HG02840 (cell line): Measurements from ENCODE around the gene LLCFC1.

ENCODE experiments used
- ATAC-seq: cut with Tn5 transposase; IDR thresholded peaks from one replicate; pipeline ENCODE4 v1.9.1; 2021; ENCODE audit warnings: mild to moderate bottlenecking, moderate library complexity, moderate number of reproducible peaks; ENCODE audit not compliant: unreplicated experiment, low FRiP score

Gene LLCFC1

DNA sequence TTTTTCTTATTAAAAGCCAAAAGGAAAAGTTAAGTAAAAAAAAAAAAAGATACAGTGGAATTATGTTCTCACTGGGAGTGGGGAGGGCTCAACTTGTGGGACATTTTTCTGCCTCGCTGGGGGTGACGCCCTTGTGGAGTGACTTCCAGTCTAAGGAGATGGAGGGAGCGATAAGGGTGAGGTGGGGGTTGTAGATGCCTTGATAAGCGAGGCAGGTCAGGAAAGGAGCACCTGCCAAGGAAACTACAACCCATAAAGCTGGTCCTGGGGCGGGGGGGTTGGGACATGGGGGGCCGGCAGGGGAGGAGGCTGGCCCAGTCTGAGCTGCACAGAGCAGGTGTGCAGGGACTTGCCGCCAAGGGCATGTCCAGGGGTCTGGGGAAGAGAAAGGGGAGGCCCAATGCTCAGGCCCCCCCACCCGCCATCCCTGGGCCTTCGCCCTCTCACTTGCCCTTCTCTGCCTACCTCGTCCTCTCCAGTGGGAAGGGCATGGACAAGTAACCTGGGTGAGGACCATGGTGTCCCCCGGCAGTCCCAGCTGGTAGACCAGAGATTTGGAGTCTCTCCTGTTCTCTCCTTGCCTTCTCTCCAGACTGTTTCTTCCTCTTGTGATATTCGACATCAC lies 3.2 kb upstream of the LLCFC1 start:
- ATAC-seq: no peak

DNA sequence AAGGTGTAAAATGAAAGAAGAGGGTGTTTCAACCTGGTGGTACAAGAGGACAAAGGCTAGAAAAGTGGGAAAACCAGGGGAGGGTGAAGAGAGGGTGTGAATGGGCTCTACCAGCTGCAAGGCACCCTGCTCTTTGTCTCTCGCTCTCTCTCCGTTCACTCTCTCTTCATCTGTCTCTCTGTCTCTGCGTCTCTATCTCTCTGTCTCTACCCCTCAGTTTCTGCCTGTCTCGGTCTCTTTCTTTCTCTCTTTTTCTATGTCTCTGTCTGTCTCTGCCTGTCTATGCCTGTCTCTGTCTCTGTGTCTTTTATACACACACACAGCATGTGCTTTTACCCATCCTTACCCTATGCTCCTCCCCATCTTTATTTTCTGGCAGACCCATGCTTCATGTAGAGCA lies 673 bp upstream of the LLCFC1 start:
- ATAC-seq: no peak

DNA sequence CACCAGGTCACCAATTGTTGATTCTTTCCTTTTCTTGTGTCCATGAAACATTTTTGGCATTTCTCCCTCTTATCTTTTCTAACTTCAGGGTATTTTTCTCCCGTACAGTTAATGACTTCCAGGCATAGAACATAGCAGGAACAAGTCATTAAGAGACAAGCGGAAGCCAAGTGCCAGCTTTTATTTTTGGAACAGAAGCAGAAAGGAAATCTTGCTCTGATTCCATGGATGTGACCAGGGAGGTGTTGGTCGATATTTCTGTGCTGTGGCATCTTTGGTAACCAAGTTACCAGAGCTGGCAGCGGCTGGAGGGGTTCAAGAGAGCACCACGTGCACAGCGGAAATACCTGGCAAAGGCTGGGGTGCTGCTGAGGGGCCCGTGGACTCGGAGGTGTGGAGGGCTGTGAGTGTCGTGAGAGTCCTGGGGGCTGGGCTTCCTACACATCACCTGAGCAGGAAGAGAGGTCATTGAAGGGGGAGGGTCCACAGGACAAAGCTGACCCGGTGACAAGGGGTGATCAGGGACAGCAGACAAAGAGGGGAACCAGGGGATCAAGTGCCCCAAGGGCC lies 1.8 kb downstream of the LLCFC1 start:
- no peak for ATAC-seq

DNA sequence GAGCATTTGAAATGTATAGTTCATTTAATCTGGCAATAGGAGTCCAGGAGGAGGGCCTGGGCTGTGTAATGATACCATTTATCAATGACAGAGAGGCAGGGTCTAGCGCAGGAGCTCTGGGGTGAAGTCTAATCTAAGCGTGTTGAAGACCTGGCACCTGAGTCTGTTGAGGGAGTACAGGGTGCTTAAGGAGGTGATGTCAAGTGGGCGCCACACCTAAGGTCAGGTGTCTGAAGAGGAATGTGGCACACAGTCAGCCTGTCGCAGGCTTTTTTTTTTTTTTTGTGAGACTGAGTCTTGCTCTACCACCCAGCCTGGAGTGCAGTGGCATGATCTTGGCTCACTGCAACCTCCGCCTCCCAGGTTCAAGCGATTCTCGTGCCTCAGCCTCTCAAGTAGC lies 2.3 kb downstream of the LLCFC1 start:
- ATAC-seq: no peak

DNA sequence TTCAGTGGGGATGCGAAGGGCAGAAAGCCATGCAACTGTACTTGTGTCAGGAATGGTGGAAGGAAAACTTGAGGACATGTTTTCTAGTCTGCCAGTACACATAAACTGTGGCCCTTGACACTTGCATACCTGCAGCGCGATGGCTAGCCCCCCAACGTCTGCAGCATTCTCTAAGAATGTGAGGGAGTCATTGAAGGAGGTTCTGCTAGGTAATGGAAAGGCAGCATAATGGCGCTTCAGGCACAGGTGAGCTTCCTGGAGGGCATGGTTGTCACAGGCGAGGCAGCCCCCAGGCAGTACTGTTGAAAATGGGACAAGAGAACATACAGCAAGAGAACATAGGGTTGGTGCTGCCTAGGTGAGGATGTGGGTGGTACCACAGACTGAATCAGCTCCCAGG lies 3.5 kb downstream of the LLCFC1 start:
- ATAC-seq: no peak

DNA sequence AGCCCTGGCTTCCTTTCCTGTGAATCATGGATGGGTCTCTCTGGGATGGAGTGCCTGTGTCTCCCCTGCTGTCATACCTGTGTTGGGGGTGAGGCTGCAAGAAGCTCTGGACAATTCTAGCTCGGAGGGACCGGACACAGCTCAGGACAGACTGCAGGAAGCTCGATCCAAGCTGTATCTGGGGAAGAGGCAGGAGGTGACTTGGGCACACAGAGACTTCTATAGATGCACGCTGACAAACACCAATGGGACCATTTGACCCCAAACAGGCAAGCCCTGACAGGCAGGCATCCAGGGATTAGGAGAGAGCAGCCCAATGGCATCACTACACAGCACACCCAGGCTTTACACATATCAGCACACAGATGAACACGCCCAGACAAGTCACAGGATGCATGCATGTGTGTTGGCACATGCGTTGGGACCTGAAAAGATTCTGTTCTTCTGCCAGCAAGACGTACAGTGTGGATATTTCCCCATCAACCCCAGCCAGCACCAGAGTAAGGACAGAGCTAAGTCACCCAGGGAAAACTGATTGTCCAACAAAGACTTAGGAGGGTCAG lies 4.5 kb downstream of the LLCFC1 start:
- ATAC-seq: no peak

DNA sequence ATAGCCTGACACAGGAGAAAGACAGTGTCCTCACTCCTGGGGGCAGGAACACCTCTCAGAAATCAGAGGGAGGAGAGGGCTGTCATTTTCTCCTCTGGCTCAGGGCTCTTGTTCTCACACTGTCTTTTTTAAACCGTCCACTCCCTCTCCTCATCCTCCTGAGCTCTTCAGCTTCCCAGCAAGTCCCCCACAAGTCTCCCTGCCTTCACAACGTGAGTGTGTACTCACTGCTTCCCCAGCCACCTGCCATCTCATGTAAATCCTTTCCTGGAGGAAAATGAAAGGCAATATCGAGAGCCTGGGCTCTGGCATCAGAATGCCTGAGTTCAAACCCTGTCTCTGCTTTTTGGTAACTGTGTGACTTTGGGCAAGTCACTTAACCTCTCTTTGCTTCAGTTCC lies 5.7 kb downstream of the LLCFC1 start:
- ATAC-seq: no peak

DNA sequence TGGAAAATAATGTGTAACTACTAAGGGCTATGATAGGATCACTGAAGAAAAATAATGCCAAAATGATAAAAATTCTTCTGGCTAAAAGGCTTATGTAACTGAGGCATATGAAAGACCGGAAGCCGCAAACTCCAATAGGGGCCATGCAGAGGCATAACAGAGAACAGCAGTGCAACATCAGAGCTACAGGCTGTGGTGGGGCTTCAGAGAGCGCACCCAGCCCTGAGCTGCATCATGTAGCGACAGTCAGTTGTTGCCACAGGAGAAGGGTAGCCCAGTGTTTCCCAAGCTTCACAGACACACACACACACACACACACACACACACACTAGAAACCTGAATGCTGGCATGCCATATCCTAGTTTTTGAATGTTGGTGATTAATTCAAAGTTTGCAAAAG lies 9.3 kb downstream of the LLCFC1 start:
- no peak for ATAC-seq

DNA sequence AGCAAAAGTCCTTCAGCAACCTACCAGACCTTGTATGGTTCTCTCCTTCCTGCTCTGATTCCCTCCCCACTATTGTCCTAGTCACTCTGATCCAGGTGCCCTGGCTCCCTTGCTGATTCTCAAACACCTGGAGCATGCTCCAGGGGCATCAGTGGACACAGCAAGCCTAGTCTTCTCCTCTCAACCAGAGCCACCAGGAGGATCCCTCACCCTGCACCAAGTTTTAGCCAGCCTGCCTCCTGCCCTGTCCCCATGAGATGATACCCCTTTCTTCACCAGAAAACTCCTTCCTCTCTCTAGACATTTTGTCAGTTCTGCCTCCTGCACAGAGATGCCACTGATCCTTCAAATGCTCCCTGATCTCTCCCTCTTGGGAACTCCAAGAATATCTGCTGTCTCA lies 11.0 kb downstream of the LLCFC1 start:
- no peak for ATAC-seq

DNA sequence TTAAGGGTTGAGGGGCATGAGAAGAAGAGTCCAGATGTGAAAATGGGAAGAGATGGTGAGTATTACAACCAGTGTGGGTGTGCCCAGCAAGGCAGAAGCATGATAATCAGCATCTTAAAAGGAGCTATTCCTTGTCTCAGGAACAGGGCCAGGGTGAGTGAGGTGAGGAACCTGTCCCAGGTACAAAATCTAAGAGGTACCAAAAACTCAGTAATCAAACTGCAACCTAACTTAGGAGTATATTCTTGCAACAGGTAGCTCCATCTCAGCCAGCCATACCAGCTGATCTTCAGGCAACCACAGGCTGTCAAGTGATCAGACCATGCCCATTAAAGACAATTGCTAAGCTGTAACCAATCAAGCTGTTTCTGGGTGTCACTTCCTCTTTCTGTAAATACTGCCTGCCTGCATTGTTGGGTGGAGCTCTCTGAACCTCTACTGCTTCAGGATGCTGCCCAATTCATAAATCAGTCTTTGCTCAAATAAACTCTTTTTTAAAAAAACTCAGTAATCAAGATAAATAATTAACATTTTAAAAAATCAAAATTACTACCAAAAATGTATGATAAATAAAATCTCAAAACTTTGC lies 15.5 kb downstream of the LLCFC1 start:
- ATAC-seq: no peak

DNA sequence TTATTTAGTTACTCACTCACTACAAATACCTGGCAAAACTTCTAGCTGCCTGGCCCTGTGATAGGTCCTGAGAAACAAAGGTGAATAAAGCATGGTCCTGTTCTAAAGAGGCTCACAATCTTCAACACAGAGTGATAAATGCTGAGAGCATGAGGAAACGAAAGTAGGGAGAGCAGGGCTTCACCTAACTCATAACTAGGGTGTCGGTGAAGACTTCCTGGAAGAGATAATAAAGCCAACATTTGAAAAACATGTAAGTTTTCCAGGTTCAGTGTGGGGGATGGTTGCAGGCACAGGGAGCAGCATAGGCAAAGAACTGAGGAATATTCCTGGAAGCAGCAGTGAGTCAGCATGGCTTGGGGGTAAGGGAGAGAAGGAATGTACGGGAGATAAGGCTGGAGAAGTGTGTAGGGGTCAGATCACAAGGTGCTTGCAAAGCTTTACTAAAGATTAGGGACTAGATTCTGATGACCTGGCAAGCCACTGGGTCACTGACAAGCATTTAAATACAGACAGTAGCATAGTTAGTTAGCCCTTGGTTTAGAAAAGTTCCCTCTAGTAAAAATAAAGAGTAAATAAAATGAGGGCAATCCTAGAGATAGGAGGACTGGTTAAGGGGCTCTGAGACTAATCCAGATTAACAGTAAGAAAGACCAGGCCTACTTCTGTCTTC lies 17.8 kb downstream of the LLCFC1 start:
- no peak for ATAC-seq

DNA sequence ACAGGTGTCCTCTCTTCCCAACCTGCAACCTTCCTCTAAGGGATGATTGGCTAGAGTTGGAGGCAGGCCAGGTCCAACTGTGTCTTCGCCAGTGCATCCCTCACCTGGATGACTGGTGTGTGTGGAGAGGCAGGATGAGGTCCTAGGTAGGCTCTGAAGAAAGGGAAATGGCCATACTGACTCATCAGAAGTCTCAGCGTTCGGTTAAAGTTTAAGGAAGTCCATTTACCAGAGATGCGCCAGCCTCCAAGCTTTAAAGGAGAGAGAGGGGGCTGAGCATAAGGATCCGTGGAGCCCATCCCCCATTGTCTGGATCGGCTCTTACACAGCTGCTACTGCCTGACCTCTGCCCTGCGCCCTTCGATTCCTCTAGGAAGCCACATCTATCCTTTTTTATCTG lies 18.4 kb downstream of the LLCFC1 start:
- ATAC-seq: no peak

DNA sequence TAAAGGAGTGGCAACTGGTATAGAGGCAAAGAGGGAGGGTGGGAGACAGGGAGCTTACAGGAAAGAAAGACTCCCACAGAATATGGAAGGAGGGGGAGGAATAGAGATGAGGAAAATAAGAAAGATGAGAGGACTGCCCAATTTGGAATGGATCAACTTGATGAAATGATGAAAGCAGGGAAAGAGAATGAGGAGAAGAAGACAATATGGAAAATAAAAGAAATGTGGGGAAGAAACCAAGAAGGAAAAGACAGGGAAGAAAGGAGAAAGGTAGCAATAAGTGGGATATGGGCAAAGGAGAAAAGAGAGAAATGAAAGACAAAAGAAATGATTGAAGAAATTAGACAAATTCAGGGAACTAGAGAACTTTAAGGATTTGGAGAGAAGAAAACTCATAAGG lies 19.9 kb downstream of the LLCFC1 start:
- ATAC-seq: no peak

DNA sequence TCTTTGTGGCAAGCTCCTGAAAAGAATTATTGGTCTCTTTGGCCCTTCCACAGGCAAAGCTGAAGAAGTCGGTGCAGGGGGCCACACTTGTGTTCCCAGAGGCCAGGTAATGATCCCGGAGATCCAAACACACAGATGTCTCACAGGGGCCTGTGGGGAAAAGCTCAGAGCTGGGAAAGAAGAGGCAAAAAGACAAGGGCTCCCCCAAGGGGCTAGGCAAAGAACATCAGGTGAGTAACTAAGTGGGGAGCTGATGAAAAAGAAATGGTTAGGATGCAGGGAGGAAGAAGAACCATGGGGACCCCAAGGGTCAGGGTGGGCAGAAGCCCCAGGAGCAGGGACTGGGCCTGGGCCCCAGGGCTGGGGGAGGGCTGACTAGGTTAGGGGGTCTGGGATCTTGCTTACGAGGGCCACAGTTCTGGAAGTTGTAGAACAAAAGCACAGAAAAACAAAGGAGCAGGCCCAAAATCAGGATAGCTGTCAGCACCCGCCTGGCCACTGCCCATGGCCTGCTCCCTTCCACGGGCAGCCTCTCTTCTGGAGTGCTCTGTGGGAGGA lies 21.8 kb downstream of the LLCFC1 start:
- ATAC-seq: no peak

DNA sequence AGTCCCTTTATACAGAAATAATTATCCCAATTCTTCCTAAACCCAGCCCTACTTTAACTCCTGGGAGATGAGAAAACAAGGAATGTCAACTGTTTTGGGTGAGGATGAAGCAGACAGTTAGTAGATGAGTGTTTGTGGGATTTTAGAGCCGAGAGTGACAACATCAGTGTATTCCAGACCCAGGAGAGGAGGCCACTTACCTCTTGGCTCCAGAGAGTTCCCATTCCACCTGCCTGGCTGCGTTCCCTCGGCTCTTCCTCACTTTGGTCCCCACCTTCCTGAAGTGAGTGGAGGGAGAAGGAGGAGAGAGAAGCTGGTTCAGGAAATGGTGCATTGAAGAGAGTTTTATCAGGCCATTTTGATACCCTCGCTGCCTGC lies 22.3 kb downstream of the LLCFC1 start:
- no peak for ATAC-seq

DNA sequence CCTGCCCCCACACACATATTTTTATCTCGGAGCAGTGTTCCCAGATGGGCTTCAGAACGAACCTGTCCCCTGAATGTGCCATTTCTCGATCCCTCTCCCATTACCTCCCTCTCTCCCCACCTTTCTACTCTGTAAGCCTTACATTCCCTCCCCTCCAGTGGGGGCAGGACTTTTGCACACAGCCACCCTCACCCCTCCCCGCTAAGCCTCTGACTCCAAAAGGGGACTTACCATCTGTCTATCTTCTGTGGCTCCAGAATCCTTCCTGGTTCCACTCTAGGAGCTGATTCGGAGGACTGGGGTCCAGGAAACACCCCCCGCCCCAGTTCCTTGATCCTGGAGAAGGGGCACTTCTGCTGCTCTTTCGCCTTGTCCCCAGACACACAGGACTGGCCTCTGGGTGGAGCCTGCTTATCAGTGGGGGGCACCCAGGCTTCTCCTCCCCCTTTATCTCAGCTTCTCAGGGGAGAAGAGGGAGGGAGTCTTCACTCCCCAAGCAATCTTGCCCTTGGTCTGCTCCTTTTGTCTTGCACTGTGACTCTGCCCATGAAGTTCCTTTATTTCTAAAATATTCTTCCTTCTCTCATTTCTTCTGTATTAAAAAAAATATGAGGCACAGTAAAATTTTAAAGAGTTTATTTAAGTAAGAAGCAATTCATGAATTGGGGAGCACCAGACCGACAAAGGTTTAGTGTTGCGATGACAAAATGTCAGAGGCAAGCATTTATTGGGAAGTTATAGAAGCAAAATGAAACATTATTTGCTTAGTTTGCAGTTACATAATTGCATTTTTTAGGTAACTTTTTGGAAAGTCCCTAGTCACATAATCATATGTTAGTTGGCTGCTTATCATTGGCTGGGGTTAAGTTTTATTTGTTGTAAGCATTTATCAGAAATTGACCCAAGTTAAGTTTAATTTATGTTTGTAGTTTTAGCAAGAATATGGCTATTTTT lies 23.0 kb downstream of the LLCFC1 start, which contains the start of gene KEL:
KEL (minus strand) TSS at position 391 of the 954 bp plus-strand sequence; CDS start at position 234, 157 bp downstream.
- ATAC-seq: no peak

DNA sequence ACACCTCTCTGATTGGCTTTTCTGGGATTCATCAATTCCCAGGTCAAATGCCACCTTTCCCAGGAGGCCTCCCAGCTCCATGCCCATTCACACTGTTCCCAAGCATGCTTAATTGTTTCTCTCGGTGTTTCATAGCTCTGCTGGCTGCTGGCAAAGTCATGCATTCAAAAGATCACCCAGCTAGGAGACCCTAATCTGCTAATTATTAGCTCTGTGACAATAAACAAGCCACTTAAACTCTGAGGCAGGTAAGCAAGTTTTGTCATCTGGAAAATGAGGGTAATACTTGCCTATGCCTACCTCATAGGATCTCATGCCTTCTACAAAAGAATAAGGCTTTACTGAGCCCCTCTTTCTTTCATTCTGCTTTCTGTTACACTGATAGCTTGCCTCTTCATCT lies 23.7 kb downstream of the LLCFC1 start:
- no peak for ATAC-seq

DNA sequence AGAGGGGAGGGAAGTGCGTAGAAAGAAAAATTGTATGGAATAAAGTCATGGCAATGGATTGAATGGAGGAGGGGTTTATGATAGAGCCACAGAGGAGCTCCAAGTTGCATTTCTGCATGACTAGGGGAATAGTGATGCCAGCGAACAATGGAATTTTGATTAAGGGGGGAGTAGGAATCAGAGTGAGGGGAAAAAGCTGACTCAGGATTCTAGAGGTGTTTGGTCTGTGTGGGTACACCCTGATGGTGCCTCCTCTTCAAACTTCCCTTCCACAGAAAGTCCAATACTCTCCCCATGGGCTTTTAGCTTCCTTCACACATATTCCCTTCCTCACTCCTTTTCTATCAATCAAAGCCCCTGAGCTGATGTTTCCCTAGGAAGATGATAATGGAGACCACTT lies 24.7 kb downstream of the LLCFC1 start:
- no peak for ATAC-seq

DNA sequence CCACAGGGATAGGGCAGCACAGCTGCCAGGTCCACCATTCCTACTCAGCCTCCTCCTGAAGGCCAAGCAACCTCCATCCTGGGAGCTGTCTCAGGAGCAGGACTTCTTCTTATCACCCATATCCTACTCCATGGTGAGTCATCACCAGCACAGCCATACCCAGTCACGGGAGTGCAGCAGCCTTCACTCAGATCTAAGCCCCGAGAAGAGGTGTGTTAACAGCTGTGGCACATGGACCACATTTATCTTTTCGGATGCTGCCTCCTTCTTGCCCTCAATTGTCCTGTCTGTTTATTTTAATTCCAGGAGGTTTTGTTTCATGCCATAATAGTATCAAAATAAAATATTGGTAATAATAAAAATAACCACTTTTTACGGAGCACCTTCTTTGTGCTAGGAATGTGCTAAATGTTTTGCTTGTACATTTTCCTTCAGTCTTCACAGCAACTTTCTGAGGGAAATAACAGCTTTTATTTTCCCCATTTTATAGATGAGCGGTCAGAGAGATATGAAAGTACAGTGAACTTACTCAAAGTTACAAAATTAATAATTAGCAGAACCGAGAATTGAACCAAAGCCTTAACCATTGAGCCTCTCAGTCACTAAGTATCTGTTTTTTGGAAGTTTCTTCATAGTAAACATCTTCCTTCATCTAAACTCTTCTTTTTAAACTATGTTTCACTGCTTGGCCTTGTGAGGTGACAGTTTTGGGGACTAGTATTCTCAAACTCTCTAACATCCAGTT lies 25.4 kb downstream of the LLCFC1 start:
- no peak for ATAC-seq
